PC-3 (cell line): ENCODE measurements around the gene ZNF516. TPM values are rescaled to one million over a fixed set of nuclear protein-coding genes. Genes with fewer than 3 reads are reported as not detected.
"Not testable (repeated sequence)": the region's sequence is repeated elsewhere in the genome, so short reads cannot be mapped to it uniquely, and the experiment has no call there.

Experiments
- ATAC-seq: fragments of 200-7000 bp; cut with Tn5 transposase; 2 replicates; pipeline ENCODE4 v1.9.1; 2020; ENCODE audit warnings: mild to moderate bottlenecking, moderate library complexity
- BruUV-seq: library from RNA; stranded (reverse); fragments of 400-500 nt; replicated peaks from 2 replicates; lab custom pipeline; 2021; lab: Mats Ljungman, UMichigan
- CTCF ChIA-PET: fragments of 300-600 bp; sonication (Branson Sonifier 250); formaldehyde crosslinking; loops from one replicate; lab custom pipeline; 2022; ENCODE audit warnings: antibody characterized with exemption; lab: Charles Lee
- POLR2A ChIA-PET: fragments of 300-600 bp; sonication (Branson Sonifier 250); formaldehyde crosslinking; loops from one replicate; lab custom pipeline; 2022; ENCODE audit warnings: antibody characterized with exemption; ENCODE audit not compliant: unreplicated experiment; lab: Charles Lee
- DNase-seq: peaks from one replicate; pipeline ENCODE4 v3.0.0-alpha.2; 2015
- H2AFZ ChIP-seq: fragments of 300-600 bp; sonication (generic); 2 replicates; pipeline ENCODE4 v1.6.0; 2016; ENCODE audit warnings: antibody characterized with exemption, low read length
- H3F3A ChIP-seq: fragments of 300-600 bp; sonication (generic); one replicate; pipeline ENCODE4 v1.6.0; 2017; ENCODE audit warnings: antibody characterized with exemption, low read length, control low read depth, mild to moderate bottlenecking; ENCODE audit not compliant: unreplicated experiment
- H3K27ac ChIP-seq: fragments of 300-600 bp; sonication (generic); 2 replicates; pipeline ENCODE4 v1.5.1; 2016; ENCODE audit warnings: mild to moderate bottlenecking, low read length
- H3K27me3 ChIP-seq: fragments of 300-600 bp; sonication (generic); 2 replicates; pipeline ENCODE4 v1.6.1; 2016; ENCODE audit warnings: low read length, mixed read lengths
- H3K36me3 ChIP-seq: fragments of 300-600 bp; sonication (generic); 2 replicates; pipeline ENCODE4 v1.6.1; 2016; ENCODE audit warnings: low read depth, mixed run types, low read length, mixed read lengths
- H3K4me1 ChIP-seq: fragments of 300-600 bp; sonication (generic); 2 replicates; pipeline ENCODE4 v1.5.1; 2016; ENCODE audit warnings: low read length; ENCODE audit not compliant: insufficient read depth
- H3K4me2 ChIP-seq: fragments of 300-600 bp; sonication (generic); 2 replicates; pipeline ENCODE4 v1.6.0; 2016; ENCODE audit warnings: low read length
- H3K4me3 ChIP-seq: fragments of 300-600 bp; sonication (generic); 2 replicates; pipeline ENCODE4 v1.5.1; 2016; ENCODE audit warnings: mild to moderate bottlenecking, low read length, mixed read lengths
- H3K79me2 ChIP-seq: fragments of 300-600 bp; sonication (generic); 2 replicates; pipeline ENCODE4 v1.6.1; 2017; ENCODE audit warnings: low read length, mixed read lengths
- H3K9ac ChIP-seq: fragments of 300-600 bp; sonication (generic); 2 replicates; pipeline ENCODE4 v1.6.0; 2016; ENCODE audit warnings: mild to moderate bottlenecking, low read length
- H3K9me2 ChIP-seq: fragments of 300-600 bp; sonication (generic); replicated peaks from 2 replicates; pipeline ENCODE4 v1.6.1; 2016; ENCODE audit warnings: mixed run types, low read length, mixed read lengths
- H3K9me3 ChIP-seq: fragments of 300-600 bp; sonication (generic); 2 replicates; pipeline ENCODE4 v1.6.1; 2016; ENCODE audit warnings: low read length, mixed read lengths
- H4K20me1 ChIP-seq: fragments of 300-600 bp; sonication (generic); 2 replicates; pipeline ENCODE4 v1.6.1; 2016; ENCODE audit warnings: low read length, mixed read lengths
- CTCF ChIP-seq: fragments of 300-600 bp; sonication (generic); conservative IDR thresholded peaks from 2 replicates; pipeline ENCODE4 v1.5.1; 2017; ENCODE audit warnings: antibody characterized with exemption, low read depth, mild to moderate bottlenecking, low read length
- EZH2 ChIP-seq: fragments of 300-600 bp; sonication (generic); IDR thresholded peaks from one replicate; pipeline ENCODE4 v1.6.1; 2017; ENCODE audit warnings: antibody characterized with exemption, mild to moderate bottlenecking, low read length; ENCODE audit not compliant: unreplicated experiment
- EZH2phosphoT487 ChIP-seq: fragments of 300-600 bp; sonication (generic); IDR thresholded peaks from 2 replicates; pipeline ENCODE4 v1.6.1; 2018; ENCODE audit warnings: mild to moderate bottlenecking, antibody characterized with exemption, low read length, borderline replicate concordance
- intact Hi-C: fragments of 100-400 bp; cut with micrococcal nuclease; formaldehyde crosslinking; loops from 2 replicates; pipeline ENCODE4 v1.9.0; 2023
- total RNA-seq: library from RNA; depleted of rRNA; stranded (reverse); fragments of >200 nt; gene quantifications from 2 replicates; pipeline ENCODE4 v1.2.3, GENCODE V29; 2014

The ZNF516 gene
- total RNA-seq, 1 experiment from 2014 or later: 4.0 TPM

- H3K36me3 ChIP-seq: no peaks in the 10 kb centered on the region
- ATAC-seq (no peak), DNase-seq (no peak)
- no peak overlapping the region for H3K9ac ChIP-seq
- H3K4me1 ChIP-seq: peaks cover 15% of the 10 kb centered on the region
- no peak overlapping the region for H2AFZ ChIP-seq
- no peak overlapping the region for H3K27ac ChIP-seq
- H3F3A ChIP-seq: no peaks in the 10 kb centered on the region
- H3K9me2 ChIP-seq: no peaks in the 10 kb centered on the region
- BruUV-seq: no TSS peak
- intact Hi-C loops: no loop called here
- no peak for TF ChIP-seq EZH2phosphoT487
- TF ChIP-seq EZH2: no peak
- TF ChIP-seq CTCF: no peak
- CTCF ChIA-PET: no interaction called here
- no peaks in the 10 kb centered on the region for H3K79me2 ChIP-seq
- no peak overlapping the region for H3K4me2 ChIP-seq
- peaks cover 27% of the 10 kb centered on the region for H3K27me3 ChIP-seq
- no peaks in the 10 kb centered on the region for H3K9me3 ChIP-seq
- no peak overlapping the region for H3K4me3 ChIP-seq
- no peaks in the 10 kb centered on the region for H4K20me1 ChIP-seq
- POLR2A ChIA-PET: no interaction called here
These were observed 20.2 kb downstream of the ZNF516 start for GRCh38 chr18:76474824-76475223.

GRCh38 chr18:76473521-76473920 is 21.5 kb downstream of the ZNF516 start:
- DNase-seq, H3K36me3 ChIP-seq, H3K9me2 ChIP-seq, POLR2A ChIA-PET, H3K27ac ChIP-seq, intact Hi-C loops, H3K79me2 ChIP-seq, H3K9me3 ChIP-seq, H3K4me2 ChIP-seq, BruUV-seq, H3K9ac ChIP-seq, H2AFZ ChIP-seq, H3K4me3 ChIP-seq, ATAC-seq, H3F3A ChIP-seq, H4K20me1 ChIP-seq: not testable (repeated sequence)
- peaks cover 38% of the 10 kb centered on the region for H3K27me3 ChIP-seq
- CTCF ChIA-PET: interaction anchor here (0.7 kb wide), 1 partner anchor 48 kb away, joined by 5 read pairs; no protein-coding TSS in a partner anchor
- peaks cover 15% of the 10 kb centered on the region for H3K4me1 ChIP-seq

- no peak for DNase-seq
- H3F3A ChIP-seq: no peaks in the 10 kb centered on the region
- no peaks in the 10 kb centered on the region for H3K9me3 ChIP-seq
- no peaks in the 10 kb centered on the region for H3K9me2 ChIP-seq
- H3K4me3 ChIP-seq: no peak overlapping the region
- H2AFZ ChIP-seq: no peak overlapping the region
- H3K36me3 ChIP-seq: no peaks in the 10 kb centered on the region
- no TSS peak for BruUV-seq
- no peak overlapping the region for H3K4me2 ChIP-seq
- no peak overlapping the region for H3K27ac ChIP-seq
- TF ChIP-seq CTCF (no peak), EZH2phosphoT487 (no peak), EZH2 (no peak)
- H4K20me1 ChIP-seq: no peaks in the 10 kb centered on the region
- H3K4me1 ChIP-seq: peaks cover 15% of the 10 kb centered on the region
- ChIA-PET CTCF (no interaction called here), POLR2A (no interaction called here)
- no peaks in the 10 kb centered on the region for H3K79me2 ChIP-seq
- no peak for ATAC-seq
- H3K9ac ChIP-seq: no peak overlapping the region
- H3K27me3 ChIP-seq: peaks cover 43% of the 10 kb centered on the region
- intact Hi-C loops: no loop called here
These were observed 22.2 kb downstream of the ZNF516 start for GRCh38 chr18:76472829-76473228.
